ENCODE results near the gene ANKRD6. TPM values are rescaled to one million over a fixed set of nuclear protein-coding genes. Genes with fewer than 3 reads are reported as not detected.
"Not testable (repeated sequence)": the region's sequence is repeated elsewhere in the genome, so short reads cannot be mapped to it uniquely, and the experiment has no call there.

Gene ANKRD6
- 12.1 and 22.1 TPM in 2 replicates for total RNA-seq (2014; rRNA removed; shearing (Covaris generic))

DNA sequence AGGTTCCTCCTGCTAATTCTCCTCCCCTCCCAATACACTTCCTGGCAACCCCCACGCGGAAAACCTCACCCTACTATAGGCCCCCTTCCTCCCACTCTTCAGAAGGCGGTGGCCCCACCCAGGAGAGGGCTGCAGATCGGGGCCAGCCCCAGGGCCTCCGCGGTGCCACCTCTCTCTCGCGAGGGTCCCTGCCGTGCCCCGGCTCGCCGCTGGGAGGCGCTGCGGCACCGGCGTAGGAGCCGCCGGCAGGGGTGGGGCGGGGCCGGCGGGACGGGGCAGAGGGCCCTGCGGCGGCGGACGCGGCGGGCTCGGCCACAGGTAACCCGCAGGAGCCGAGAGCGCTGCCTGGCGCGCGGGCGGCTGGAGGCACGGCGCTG lies at the start of gene ANKRD6:
Gene ANKRD6, plus strand, starts transcription at position 278 of the 377 bp plus-strand sequence. CDS start 133,825 bp downstream, outside the sequence.
- in situ Hi-C loops (cut with HindIII; ENCODE audit: low sequenced_read_pairs), result loop anchor here (10.0 kb wide), 1 partner anchor 202 kb away; the partner anchor contains the start of gene LYRM2
- peak; percentile 63 for DNase-seq (ENCODE audit: low spot score)

- in situ Hi-C loops (cut with HindIII; ENCODE audit: low sequenced_read_pairs), result no loop called here
- peak; percentile 99 for DNase-seq (ENCODE audit: low spot score)
Observed at GRCh38 chr6:89385156-89385667, 47.7 kb upstream of the ANKRD6 start.

GRCh38 chr6:89385846-89386245 lies 47.1 kb upstream of the ANKRD6 start:
- in situ Hi-C loops (cut with HindIII; ENCODE audit: low sequenced_read_pairs), result no loop called here
- DNase-seq (ENCODE audit: low spot score), result no peak

GRCh38 chr6:89386917-89387491 lies 45.9 kb upstream of the ANKRD6 start:
- no peak for DNase-seq (ENCODE audit: low spot score)
- in situ Hi-C loops (cut with HindIII; ENCODE audit: low sequenced_read_pairs), result no loop called here

DNA sequence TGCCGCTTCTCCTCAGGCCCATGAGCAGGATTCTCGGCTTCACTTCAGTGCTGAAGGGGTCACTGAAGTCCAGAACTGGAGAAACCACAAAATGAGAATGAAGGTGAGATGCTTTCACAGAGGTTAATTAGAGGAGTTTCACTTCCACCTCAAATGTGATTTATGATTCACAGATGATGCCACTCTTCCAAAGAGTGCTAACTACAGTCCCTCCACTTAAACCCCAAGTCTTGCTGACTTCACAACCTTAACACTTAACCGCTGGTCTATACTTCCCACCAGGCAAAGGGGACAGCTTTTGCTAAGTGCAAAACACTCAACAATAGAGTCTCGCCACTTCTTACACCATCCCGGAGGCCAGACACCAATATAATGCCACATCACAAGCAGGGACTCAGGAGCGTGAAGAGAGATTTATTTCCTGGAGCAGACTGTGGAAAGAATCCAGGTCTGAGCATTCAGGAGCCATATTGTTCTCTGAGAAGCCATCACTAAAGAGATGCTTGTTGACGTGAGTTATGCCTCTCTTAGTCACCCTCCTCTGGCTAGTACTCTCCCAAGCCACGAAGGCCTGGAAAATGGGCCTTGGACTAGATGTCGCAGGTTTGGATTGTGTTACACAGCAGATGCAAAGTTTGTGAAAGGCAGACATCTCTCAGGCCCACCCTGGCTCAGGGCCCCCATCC lies 45.3 kb upstream of the ANKRD6 start:
- no peak for DNase-seq (ENCODE audit: low spot score)
- in situ Hi-C loops (cut with HindIII; ENCODE audit: low sequenced_read_pairs), result no loop called here

DNA sequence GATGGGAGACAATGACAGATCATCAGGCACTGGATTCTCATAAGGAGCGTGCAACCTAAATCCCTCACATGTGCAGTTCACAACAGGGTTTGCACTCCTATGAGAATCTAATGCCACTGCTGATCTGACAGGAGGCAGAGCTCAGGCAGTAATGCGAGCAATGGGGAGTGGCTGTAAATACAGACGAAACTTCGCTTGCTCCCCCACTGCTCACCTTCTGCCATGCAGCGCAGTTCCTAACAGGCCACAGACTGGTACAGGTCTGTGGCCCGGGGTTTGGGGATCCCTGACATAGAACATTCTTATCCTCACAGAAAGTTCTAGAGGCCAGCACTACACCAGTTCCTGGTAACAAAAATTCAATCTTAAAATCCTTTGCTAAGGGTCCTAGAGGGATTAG lies 44.1 kb upstream of the ANKRD6 start:
- DNase-seq (ENCODE audit: low spot score), result peak; percentile 75
- in situ Hi-C loops (cut with HindIII; ENCODE audit: low sequenced_read_pairs), result no loop called here

DNA sequence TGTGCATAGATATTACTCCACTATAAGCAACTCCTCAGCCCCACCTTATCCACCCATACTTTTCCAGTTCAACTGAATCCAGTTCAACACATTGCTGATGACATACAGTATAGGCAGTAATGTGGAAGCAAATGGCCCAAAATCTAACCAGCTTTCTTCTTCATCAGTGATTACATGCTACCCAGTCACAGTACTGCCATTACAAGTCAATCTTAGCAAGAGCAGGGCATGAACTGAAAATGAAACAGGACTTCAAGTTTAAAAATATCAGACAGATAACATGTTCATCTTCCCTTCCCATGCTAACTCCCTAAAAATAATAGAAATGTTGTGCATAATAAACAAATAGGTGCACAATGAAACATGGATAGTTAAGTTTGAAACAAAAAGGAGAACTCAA lies 40.1 kb upstream of the ANKRD6 start:
- in situ Hi-C loops (cut with HindIII; ENCODE audit: low sequenced_read_pairs), result no loop called here
- no peak for DNase-seq (ENCODE audit: low spot score)

DNA sequence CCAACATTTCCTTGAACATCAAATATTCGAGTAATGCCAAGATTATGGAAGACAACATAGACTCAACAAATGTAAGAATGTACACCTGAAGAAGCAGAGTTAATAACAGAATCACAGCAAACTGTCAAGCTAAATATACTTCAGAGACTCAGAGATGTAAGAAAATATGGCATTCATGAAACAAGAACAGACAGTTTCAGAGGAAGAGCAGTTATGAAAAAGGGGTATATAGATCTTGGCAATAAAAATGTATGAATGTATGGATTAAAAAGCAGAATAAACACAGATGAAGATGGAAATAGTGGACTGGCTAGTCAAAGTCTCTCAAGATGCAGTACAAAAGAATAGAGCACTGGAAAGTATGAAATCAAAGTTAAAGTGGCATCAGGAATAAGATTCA lies 39.3 kb upstream of the ANKRD6 start:
- in situ Hi-C loops (cut with HindIII; ENCODE audit: low sequenced_read_pairs), result no loop called here
- no peak for DNase-seq (ENCODE audit: low spot score)

GRCh38 chr6:89397884-89398283 lies 35.1 kb upstream of the ANKRD6 start:
- in situ Hi-C loops (cut with HindIII; ENCODE audit: low sequenced_read_pairs); DNase-seq (ENCODE audit: low spot score): not testable (repeated sequence)

DNA sequence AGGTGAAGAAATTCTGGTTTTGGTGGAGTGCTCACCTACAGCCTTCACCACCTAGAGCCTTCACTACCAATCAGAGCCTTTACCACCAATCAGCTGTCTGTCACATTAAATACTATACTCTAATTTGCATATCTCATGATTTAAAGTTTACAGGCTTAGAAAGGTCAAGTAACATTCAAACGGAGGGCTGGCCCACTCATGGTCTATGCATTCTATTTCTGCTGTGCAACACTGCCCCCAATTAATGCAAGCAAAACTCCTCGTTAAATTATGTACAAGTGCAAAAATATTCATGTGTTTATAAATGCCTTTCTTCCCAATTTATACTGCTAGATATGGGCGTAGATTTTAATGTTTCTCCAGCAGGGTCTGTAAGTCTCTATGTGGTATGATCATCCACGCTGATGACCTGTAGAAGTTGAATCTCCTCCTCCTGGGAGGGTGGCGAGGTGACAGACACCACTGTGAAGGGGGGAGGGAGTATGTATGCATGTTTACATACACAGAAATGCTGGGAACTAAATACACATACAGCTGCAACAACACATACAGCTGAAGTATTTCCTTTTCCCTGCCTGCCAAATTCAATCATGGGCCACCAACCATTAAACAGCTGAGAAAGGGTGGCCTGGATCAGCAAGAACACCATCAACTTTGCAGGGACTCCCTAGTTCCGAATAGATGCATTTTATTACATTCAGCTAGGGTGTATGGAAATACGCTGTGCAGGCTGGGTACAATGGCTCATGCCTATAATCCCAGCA lies 34.0 kb upstream of the ANKRD6 start:
- no peak for DNase-seq (ENCODE audit: low spot score)
- in situ Hi-C loops (cut with HindIII; ENCODE audit: low sequenced_read_pairs), result no loop called here

- in situ Hi-C loops (cut with HindIII; ENCODE audit: low sequenced_read_pairs), result no loop called here
- DNase-seq (ENCODE audit: low spot score), result no peak
Observed at GRCh38 chr6:89400050-89400449, 32.9 kb upstream of the ANKRD6 start.

- in situ Hi-C loops (cut with HindIII; ENCODE audit: low sequenced_read_pairs), result no loop called here
Observed at GRCh38 chr6:89400912-89401399, 32.0 kb upstream of the ANKRD6 start.

DNA sequence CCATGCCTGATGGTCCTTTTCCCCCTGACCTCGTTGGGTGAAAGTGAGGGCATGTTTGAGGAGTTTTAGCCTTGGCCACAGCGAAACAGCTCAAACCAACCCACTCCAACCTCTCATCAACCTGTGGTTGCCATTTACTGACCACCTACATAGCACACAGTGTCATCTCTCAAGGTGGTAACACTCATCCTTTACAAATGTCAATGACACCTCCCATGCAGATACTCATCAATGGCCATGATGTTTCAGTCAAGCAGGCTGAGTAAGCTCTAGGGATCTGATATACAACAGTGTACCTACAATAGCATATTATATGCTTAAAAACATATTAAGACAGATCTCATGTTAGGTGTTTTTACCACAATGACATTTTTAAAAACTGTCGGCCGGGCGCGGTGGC lies 30.2 kb upstream of the ANKRD6 start:
- DNase-seq (ENCODE audit: low spot score), result no peak
- in situ Hi-C loops (cut with HindIII; ENCODE audit: low sequenced_read_pairs), result no loop called here

More at GRCh38 chr6:89400912-89401399, 32.0 kb upstream of the ANKRD6 start:
- DNase-seq (ENCODE audit: low spot score), result peak; percentile 64

- in situ Hi-C loops (cut with HindIII; ENCODE audit: low sequenced_read_pairs), result no loop called here
- DNase-seq (ENCODE audit: low spot score), result no peak
Observed at GRCh38 chr6:89404512-89404911, 28.4 kb upstream of the ANKRD6 start.

GRCh38 chr6:89406141-89406540 lies 26.8 kb upstream of the ANKRD6 start:
- DNase-seq (ENCODE audit: low spot score), result no peak
- in situ Hi-C loops (cut with HindIII; ENCODE audit: low sequenced_read_pairs), result no loop called here

- in situ Hi-C loops (cut with HindIII; ENCODE audit: low sequenced_read_pairs), result no loop called here
- no peak for DNase-seq (ENCODE audit: low spot score)
Observed at GRCh38 chr6:89409461-89410035, 23.4 kb upstream of the ANKRD6 start.

GRCh38 chr6:89410231-89410761 lies 22.7 kb upstream of the ANKRD6 start:
- in situ Hi-C loops (cut with HindIII; ENCODE audit: low sequenced_read_pairs), result no loop called here

GRCh38 chr6:89410788-89411144 lies 22.2 kb upstream of the ANKRD6 start:
- no peak for DNase-seq (ENCODE audit: low spot score)

More at GRCh38 chr6:89410231-89410761, 22.7 kb upstream of the ANKRD6 start:
- no peak for DNase-seq (ENCODE audit: low spot score)

More at GRCh38 chr6:89410788-89411144, 22.2 kb upstream of the ANKRD6 start:
- in situ Hi-C loops (cut with HindIII; ENCODE audit: low sequenced_read_pairs), result no loop called here
